HCT116 (cell line): Measurements from ENCODE around the gene WIPF3. TPM values are rescaled to one million over a fixed set of nuclear protein-coding genes. Genes with fewer than 3 reads are reported as not detected.

ENCODE experiments used
- ATAC-seq: fragments of 200-7000 bp; cut with Tn5 transposase; 2 replicates; pipeline ENCODE4 v1.9.1; 2020; ENCODE audit warnings: mild to moderate bottlenecking, moderate library complexity
- BruUV-seq: library from RNA; stranded (reverse); fragments of 400-500 nt; replicated peaks from 2 replicates; lab custom pipeline; 2021; lab: Mats Ljungman, UMichigan
- CTCF ChIA-PET: fragments of 300-600 bp; sonication (Branson Sonifier 250); formaldehyde crosslinking; loops from one replicate; lab custom pipeline; 2021; ENCODE audit warnings: antibody characterized with exemption; lab: Charles Lee
- POLR2A ChIA-PET: fragments of 300-600, 350-600 bp; sonication (Branson Sonifier 250); formaldehyde crosslinking; loops from one replicate; lab custom pipeline; 2021; ENCODE audit warnings: antibody characterized with exemption; lab: Charles Lee
- RAD21 ChIA-PET, 2 experiments: fragments of 300-600 bp; sonication (Branson Sonifier 250); formaldehyde crosslinking; loops; one replicate each; lab custom pipeline; 2023; ENCODE audit warnings: low total read pairs in 2 of 2; ENCODE audit not compliant: uncharacterized antibody in 2 of 2, unreplicated experiment in 2 of 2, low non-redundant PET in 1 of 2; lab: Charles Lee
- DNase-seq: peaks from one replicate; pipeline ENCODE4 v3.0.0-alpha.2; 2010; ENCODE audit warnings: low read depth, low spot score
- H2AFZ ChIP-seq: fragments of 200-600 bp; shearing (Covaris generic), sonication (generic); 2 replicates; pipeline ENCODE4 v1.6.1; 2017; ENCODE audit warnings: low read depth, mixed run types, mixed read lengths, antibody characterized with exemption, low read length; ENCODE audit not compliant: poor library complexity, severe bottlenecking
- H3K27ac ChIP-seq: 2 replicates; pipeline ENCODE4 v1.5.1; 2012; ENCODE audit warnings: low read depth, low read length
- H3K27me3 ChIP-seq: fragments of 200-600 bp; sonication (generic); 2 replicates; pipeline ENCODE4 v1.6.1; 2016; ENCODE audit warnings: mixed run types, low read length, mixed read lengths; ENCODE audit not compliant: insufficient read depth
- H3K36me3 ChIP-seq, 2 experiments: fragments of 200-500 bp in 1 of 2; fragments of 200-600 bp in 1 of 2; sonication (Bioruptor generic) in 1 of 2; sonication (generic) in 1 of 2; 2 replicates each; pipeline versions ENCODE4 v1.5.1 to v1.6.1; 2014 to 2016; ENCODE audit warnings: low read length in 2 of 2, inconsistent platforms in 1 of 2, mixed read lengths in 1 of 2, mixed run types in 1 of 2; ENCODE audit not compliant: insufficient read depth in 2 of 2, control insufficient read depth in 1 of 2
- H3K4me1 ChIP-seq, 2 experiments: fragments of 200-600 bp in 1 of 2; sonication (generic) in 1 of 2; 2 replicates each; pipeline versions ENCODE4 v1.5.1 to v1.6.1; 2012 to 2017; ENCODE audit warnings: low read length in 2 of 2, inconsistent platforms in 1 of 2, mild to moderate bottlenecking in 1 of 2, mixed read lengths in 1 of 2, mixed run types in 1 of 2, moderate library complexity in 1 of 2; ENCODE audit not compliant: insufficient read depth in 2 of 2, control insufficient read depth in 1 of 2
- H3K4me2 ChIP-seq: fragments of 200-600 bp; sonication (generic); 2 replicates; pipeline ENCODE4 v1.6.1; 2017; ENCODE audit warnings: mixed run types, low read length, mixed read lengths
- H3K4me3 ChIP-seq, 2 experiments: fragments of 200-600 bp in 1 of 2; sonication (generic) in 1 of 2; replicated peaks in 1 of 2; 2 replicates each; pipeline ENCODE4 v1.5.1; 2011 to 2016; ENCODE audit warnings: low read length in 2 of 2, control low read depth in 1 of 2, low read depth in 1 of 2, mild to moderate bottlenecking in 1 of 2, mixed read lengths in 1 of 2, mixed run types in 1 of 2
- H3K79me2 ChIP-seq: fragments of 200-600 bp; sonication (generic); 2 replicates; pipeline ENCODE4 v1.6.1; 2017; ENCODE audit warnings: mild to moderate bottlenecking, mixed run types, low read length, moderate library complexity, mixed read lengths; ENCODE audit not compliant: insufficient read depth
- H3K9ac ChIP-seq: fragments of 200-600 bp; sonication (generic); 2 replicates; pipeline ENCODE4 v1.6.1; 2016; ENCODE audit warnings: low read length, mixed read lengths
- H3K9me2 ChIP-seq: fragments of 200-600 bp; sonication (generic), shearing (Covaris generic); 2 replicates; pipeline ENCODE4 v1.6.1; 2017; ENCODE audit warnings: mixed run types, mild to moderate bottlenecking, moderate library complexity; ENCODE audit not compliant: insufficient read depth
- H3K9me3 ChIP-seq, 2 experiments: fragments of 200-500 bp in 1 of 2; fragments of 200-600 bp in 1 of 2; sonication (Bioruptor generic) in 1 of 2; sonication (generic) in 1 of 2; 2 replicates each; pipeline ENCODE4 v1.6.1; 2014 to 2017; ENCODE audit warnings: low read length in 2 of 2, mixed read lengths in 2 of 2, inconsistent platforms in 1 of 2, low read depth in 1 of 2, mild to moderate bottlenecking in 1 of 2, mixed run types in 1 of 2, moderate library complexity in 1 of 2; ENCODE audit not compliant: control insufficient read depth in 1 of 2, insufficient read depth in 1 of 2
- H4K20me1 ChIP-seq: fragments of 200-600 bp; sonication (generic), shearing (Covaris generic); 2 replicates; pipeline ENCODE4 v1.6.1; 2017; ENCODE audit warnings: mixed run types, mild to moderate bottlenecking, moderate library complexity; ENCODE audit not compliant: insufficient read depth
- ELF1 ChIP-seq: IDR thresholded peaks from 2 replicates; pipeline ENCODE4 v1.6.1; 2012; ENCODE audit warnings: low read depth, borderline replicate concordance
- EZH2 ChIP-seq: fragments of 200-600 bp; sonication (generic); IDR thresholded peaks from 2 replicates; pipeline ENCODE4 v1.6.1; 2017; ENCODE audit warnings: antibody characterized with exemption, mixed run types
- EZH2phosphoT487 ChIP-seq: fragments of 200-600 bp; IDR thresholded peaks from 2 replicates; pipeline ENCODE4 v1.6.1; 2018; ENCODE audit warnings: antibody characterized with exemption, borderline replicate concordance
- FOSL1 ChIP-seq: IDR thresholded peaks from 2 replicates; pipeline ENCODE4 v1.6.1; 2012; ENCODE audit warnings: low read depth
- JUND ChIP-seq: IDR thresholded peaks from 2 replicates; pipeline ENCODE4 v1.6.1; 2012
- MAX ChIP-seq: IDR thresholded peaks from 2 replicates; pipeline ENCODE4 v1.6.1; 2012
- RAD21 ChIP-seq: IDR thresholded peaks from 2 replicates; pipeline ENCODE4 v1.6.1; 2012; ENCODE audit warnings: low read depth, mild to moderate bottlenecking
- SIN3A ChIP-seq: IDR thresholded peaks from 2 replicates; pipeline ENCODE4 v1.6.1; 2012; ENCODE audit warnings: low read depth
- SRF ChIP-seq: IDR thresholded peaks from 2 replicates; pipeline ENCODE4 v1.6.1; 2012; ENCODE audit warnings: low read depth
- YY1 ChIP-seq: IDR thresholded peaks from 2 replicates; pipeline ENCODE4 v1.6.1; 2011; ENCODE audit warnings: low read length, low read depth, moderate library complexity, mild to moderate bottlenecking; ENCODE audit not compliant: insufficient replicate concordance; ENCODE audit errors: extremely low read depth
- intact Hi-C: fragments of 100-400 bp; cut with micrococcal nuclease; formaldehyde crosslinking; loops from 2 replicates; pipeline ENCODE4 v1.10.0; 2022
- total RNA-seq: library from RNA; stranded (reverse); gene quantifications from one replicate; pipeline ENCODE4 v1.2.1, GENCODE V29; 2021; ENCODE audit not compliant: unreplicated experiment
- TF ChIP-seq, protein P1 (sequence below): IDR thresholded peaks from 2 replicates; pipeline ENCODE4 v1.6.1; 2012; ENCODE audit warnings: low read depth
- TF ChIP-seq, protein P2 (sequence below): IDR thresholded peaks from 2 replicates; pipeline ENCODE4 v1.6.1; 2011; ENCODE audit warnings: mild to moderate bottlenecking, low read length, moderate library complexity; ENCODE audit not compliant: insufficient replicate concordance; ENCODE audit errors: extremely low read depth
- TF ChIP-seq, protein P3 (sequence below): IDR thresholded peaks from 2 replicates; pipeline ENCODE4 v1.6.1; 2012

Gene WIPF3
- total RNA-seq, 1 experiment from 2014 or later: 8.6 TPM

- TF ChIP-seq, protein P1, sequence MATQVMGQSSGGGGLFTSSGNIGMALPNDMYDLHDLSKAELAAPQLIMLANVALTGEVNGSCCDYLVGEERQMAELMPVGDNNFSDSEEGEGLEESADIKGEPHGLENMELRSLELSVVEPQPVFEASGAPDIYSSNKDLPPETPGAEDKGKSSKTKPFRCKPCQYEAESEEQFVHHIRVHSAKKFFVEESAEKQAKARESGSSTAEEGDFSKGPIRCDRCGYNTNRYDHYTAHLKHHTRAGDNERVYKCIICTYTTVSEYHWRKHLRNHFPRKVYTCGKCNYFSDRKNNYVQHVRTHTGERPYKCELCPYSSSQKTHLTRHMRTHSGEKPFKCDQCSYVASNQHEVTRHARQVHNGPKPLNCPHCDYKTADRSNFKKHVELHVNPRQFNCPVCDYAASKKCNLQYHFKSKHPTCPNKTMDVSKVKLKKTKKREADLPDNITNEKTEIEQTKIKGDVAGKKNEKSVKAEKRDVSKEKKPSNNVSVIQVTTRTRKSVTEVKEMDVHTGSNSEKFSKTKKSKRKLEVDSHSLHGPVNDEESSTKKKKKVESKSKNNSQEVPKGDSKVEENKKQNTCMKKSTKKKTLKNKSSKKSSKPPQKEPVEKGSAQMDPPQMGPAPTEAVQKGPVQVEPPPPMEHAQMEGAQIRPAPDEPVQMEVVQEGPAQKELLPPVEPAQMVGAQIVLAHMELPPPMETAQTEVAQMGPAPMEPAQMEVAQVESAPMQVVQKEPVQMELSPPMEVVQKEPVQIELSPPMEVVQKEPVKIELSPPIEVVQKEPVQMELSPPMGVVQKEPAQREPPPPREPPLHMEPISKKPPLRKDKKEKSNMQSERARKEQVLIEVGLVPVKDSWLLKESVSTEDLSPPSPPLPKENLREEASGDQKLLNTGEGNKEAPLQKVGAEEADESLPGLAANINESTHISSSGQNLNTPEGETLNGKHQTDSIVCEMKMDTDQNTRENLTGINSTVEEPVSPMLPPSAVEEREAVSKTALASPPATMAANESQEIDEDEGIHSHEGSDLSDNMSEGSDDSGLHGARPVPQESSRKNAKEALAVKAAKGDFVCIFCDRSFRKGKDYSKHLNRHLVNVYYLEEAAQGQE: no peak
- TF ChIP-seq EZH2: no peak
- TF ChIP-seq, protein P2, sequence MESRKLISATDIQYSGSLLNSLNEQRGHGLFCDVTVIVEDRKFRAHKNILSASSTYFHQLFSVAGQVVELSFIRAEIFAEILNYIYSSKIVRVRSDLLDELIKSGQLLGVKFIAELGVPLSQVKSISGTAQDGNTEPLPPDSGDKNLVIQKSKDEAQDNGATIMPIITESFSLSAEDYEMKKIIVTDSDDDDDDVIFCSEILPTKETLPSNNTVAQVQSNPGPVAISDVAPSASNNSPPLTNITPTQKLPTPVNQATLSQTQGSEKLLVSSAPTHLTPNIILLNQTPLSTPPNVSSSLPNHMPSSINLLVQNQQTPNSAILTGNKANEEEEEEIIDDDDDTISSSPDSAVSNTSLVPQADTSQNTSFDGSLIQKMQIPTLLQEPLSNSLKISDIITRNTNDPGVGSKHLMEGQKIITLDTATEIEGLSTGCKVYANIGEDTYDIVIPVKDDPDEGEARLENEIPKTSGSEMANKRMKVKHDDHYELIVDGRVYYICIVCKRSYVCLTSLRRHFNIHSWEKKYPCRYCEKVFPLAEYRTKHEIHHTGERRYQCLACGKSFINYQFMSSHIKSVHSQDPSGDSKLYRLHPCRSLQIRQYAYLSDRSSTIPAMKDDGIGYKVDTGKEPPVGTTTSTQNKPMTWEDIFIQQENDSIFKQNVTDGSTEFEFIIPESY: no peak
- TF ChIP-seq, protein P3, sequence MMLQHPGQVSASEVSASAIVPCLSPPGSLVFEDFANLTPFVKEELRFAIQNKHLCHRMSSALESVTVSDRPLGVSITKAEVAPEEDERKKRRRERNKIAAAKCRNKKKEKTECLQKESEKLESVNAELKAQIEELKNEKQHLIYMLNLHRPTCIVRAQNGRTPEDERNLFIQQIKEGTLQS: no peak
Observed at GRCh38 chr7:29818308-29818707, 12.0 kb downstream of the WIPF3 start (continued).

GRCh38 chr7:29825775-29826529 is 19.6 kb downstream of the WIPF3 start:
- ChIA-PET POLR2A (no interaction called here), CTCF (no interaction called here), RAD21 (no interaction called here)
- Histone ChIP-seq H2AFZ (no peak overlapping the region), H3K27ac (no peak overlapping the region), H3K9me3 (no peaks in the 10 kb centered on the region), H4K20me1 (no peaks in the 10 kb centered on the region), H3K36me3 (no peaks in the 10 kb centered on the region), H3K4me3 (no peak overlapping the region), H3K4me1 (no peaks in the 10 kb centered on the region), H3K27me3 (no peaks in the 10 kb centered on the region), H3K9me2 (no peaks in the 10 kb centered on the region), H3K4me2 (no peak overlapping the region), H3K79me2 (no peaks in the 10 kb centered on the region), H3K9ac (no peak overlapping the region)
- ATAC-seq: no peak
- no TSS peak for BruUV-seq
- intact Hi-C loops: no loop called here
- DNase-seq: no peak
- TF ChIP-seq SIN3A (no peak), ELF1 (no peak), JUND (no peak), MAX (no peak), RAD21 (no peak), FOSL1 (no peak), EZH2phosphoT487 (no peak), EZH2 (no peak), YY1 (no peak), SRF (no peak)
- TF ChIP-seq, protein P1: no peak
- TF ChIP-seq, protein P3: no peak
